Left ventricle myocardium inferior (tissue), 1 donor: ENCODE results near the gene HELB. TPM values are rescaled to one million over a fixed set of nuclear protein-coding genes. Genes with fewer than 3 reads are reported as not detected.

Experiments used
- DNase-seq: peaks from one replicate; pipeline ENCODE4 v3.0.0-alpha.2; 2020
- H3K27ac ChIP-seq: fragments of 200-600 bp; replicated peaks from 2 replicates; pipeline ENCODE4 v1.8.0; 2021
- H3K27me3 ChIP-seq: fragments of 200-600 bp; 2 replicates; pipeline ENCODE4 v1.8.0; 2021; ENCODE audit warnings: low read depth
- H3K36me3 ChIP-seq: fragments of 200-600 bp; 2 replicates; pipeline ENCODE4 v1.8.0; 2021
- H3K4me1 ChIP-seq: fragments of 200-600 bp; 2 replicates; pipeline ENCODE4 v1.8.0; 2021
- H3K4me3 ChIP-seq: fragments of 200-600 bp; 2 replicates; pipeline ENCODE4 v1.8.0; 2021; ENCODE audit warnings: mild to moderate bottlenecking, moderate library complexity
- H3K9me3 ChIP-seq: fragments of 200-600 bp; replicated peaks from 2 replicates; pipeline ENCODE4 v1.8.0; 2021
- CTCF ChIP-seq: fragments of 200-600 bp; IDR thresholded peaks from 2 replicates; pipeline ENCODE4 v1.8.0; 2021; ENCODE audit warnings: antibody characterized with exemption, mild to moderate bottlenecking, borderline replicate concordance
- intact Hi-C: fragments of 100-400 bp; cut with micrococcal nuclease; formaldehyde crosslinking; loops from one replicate; pipeline ENCODE4 v1.11.0; 2022
- total RNA-seq: library from RNA; stranded (reverse); fragmentation: NEBNext Ultra II Directional; extraction: Animal tissue kit (Norgen Biotek cat#: 25700); gene quantifications from one replicate; pipeline ENCODE4 v1.2.1, GENCODE V29; 2021
- donor health status: DM: no; HTN: yes; CAD: no; lungs with severe emphysema.

Gene HELB
- total RNA-seq, 1 donor from 2014 or later = 1.3 TPM

DNA sequence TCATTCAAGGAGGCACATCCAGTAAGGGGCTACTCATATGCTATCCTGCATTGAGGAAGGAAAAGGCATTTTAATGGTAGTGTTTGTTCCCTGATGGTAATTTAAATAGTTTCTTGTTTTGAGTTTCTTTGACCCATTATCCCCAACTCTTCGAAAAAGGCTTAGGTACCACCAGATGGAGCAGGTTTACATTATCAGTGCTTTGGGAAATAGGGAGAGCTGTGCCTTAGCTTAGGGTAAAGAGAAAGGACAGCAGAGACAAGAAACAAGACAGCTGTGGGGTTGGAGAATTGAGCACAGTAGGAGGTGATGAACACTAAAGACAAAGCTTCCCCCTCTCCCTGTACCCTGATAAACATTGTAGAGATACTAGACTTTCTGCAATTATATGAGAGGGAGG is 29.1 kb upstream of the HELB start:
- Histone ChIP-seq H3K4me1 (no peaks in the 10 kb centered on the region), H3K9me3 (no peaks in the 10 kb centered on the region), H3K36me3 (no peaks in the 10 kb centered on the region), H3K4me3 (no peak overlapping the region), H3K27me3 (peaks cover 14% of the 10 kb centered on the region), H3K27ac (no peak overlapping the region)
- intact Hi-C loops = loop anchor here (10.0 kb wide), 1 partner anchor 132 kb away; no protein-coding TSS in a partner anchor
- DNase-seq = no peak
- no peak for TF ChIP-seq CTCF

GRCh38 chr12:66275040-66275439 is 27.3 kb upstream of the HELB start:
- H3K4me3 ChIP-seq = no peak overlapping the region
- no peak for TF ChIP-seq CTCF
- no peaks in the 10 kb centered on the region for H3K9me3 ChIP-seq
- peaks cover 9% of the 10 kb centered on the region for H3K27me3 ChIP-seq
- intact Hi-C loops = loop anchor here (10.0 kb wide), 1 partner anchor 130 kb away; no protein-coding TSS in a partner anchor
- no peak overlapping the region for H3K27ac ChIP-seq
- DNase-seq = no peak
- H3K36me3 ChIP-seq = no peaks in the 10 kb centered on the region
- no peaks in the 10 kb centered on the region for H3K4me1 ChIP-seq

GRCh38 chr12:66279123-66279712 is 23.1 kb upstream of the HELB start:
- intact Hi-C loops = loop anchor here (10.0 kb wide), 1 partner anchor 126 kb away; no protein-coding TSS in a partner anchor
- H3K36me3 ChIP-seq = no peaks in the 10 kb centered on the region
- no peaks in the 10 kb centered on the region for H3K9me3 ChIP-seq
- no peak overlapping the region for H3K27ac ChIP-seq
- TF ChIP-seq CTCF = peak; percentile 65
- no peaks in the 10 kb centered on the region for H3K4me1 ChIP-seq
- H3K4me3 ChIP-seq = no peak overlapping the region
- peaks cover 9% of the 10 kb centered on the region for H3K27me3 ChIP-seq
- DNase-seq = no peak

GRCh38 chr12:66280561-66280960 is 21.7 kb upstream of the HELB start:
- Histone ChIP-seq H3K36me3 (no peaks in the 10 kb centered on the region), H3K27ac (no peak overlapping the region), H3K27me3 (peaks cover 9% of the 10 kb centered on the region), H3K4me3 (no peak overlapping the region), H3K4me1 (no peaks in the 10 kb centered on the region), H3K9me3 (no peaks in the 10 kb centered on the region)
- no peak for DNase-seq
- TF ChIP-seq CTCF = no peak
- intact Hi-C loops = no loop called here

GRCh38 chr12:66282244-66282643 is 20.0 kb upstream of the HELB start:
- no peak for TF ChIP-seq CTCF
- no peak for DNase-seq
- Histone ChIP-seq H3K9me3 (no peaks in the 10 kb centered on the region), H3K4me3 (no peak overlapping the region), H3K4me1 (no peaks in the 10 kb centered on the region), H3K36me3 (no peaks in the 10 kb centered on the region), H3K27ac (no peak overlapping the region), H3K27me3 (peaks cover 9% of the 10 kb centered on the region)
- intact Hi-C loops = no loop called here
